OCI-LY1 (cell line): ENCODE measurements around the gene RUFY3.
A peak's percentile ranks its signal among the peaks of the same experiment; 100 is the strongest.

Experiments used
- CTCF ChIP-seq: fragments of 200-600 bp; sonication (generic), shearing (Covaris generic); IDR thresholded peaks from 2 replicates; pipeline ENCODE4 v1.5.1; 2017; ENCODE audit warnings: mild to moderate bottlenecking, antibody characterized with exemption, low read length, moderate library complexity, mixed read lengths
- EZH2 ChIP-seq: fragments of 200-600 bp; sonication (generic), shearing (Covaris generic); IDR thresholded peaks from 2 replicates; pipeline ENCODE4 v1.8.0; 2017; ENCODE audit warnings: borderline replicate concordance, mixed run types, mild to moderate bottlenecking, antibody characterized with exemption, low read length, moderate library complexity, mixed read lengths

GRCh38 chr4:70839589-70840093 lies 117.9 kb downstream of the RUFY3 start, which contains the start of gene GRSF1:
- TF ChIP-seq CTCF: peak; percentile 11; the same call in 1 of the 2 replicates
- TF ChIP-seq EZH2: no peak
